Measurements from ENCODE around the gene PPP1R27. TPM values are rescaled to one million over a fixed set of nuclear protein-coding genes. Genes with fewer than 3 reads are reported as not detected.

The PPP1R27 gene
- total RNA-seq, 1 experiment from 2014 or later, result not detected

GRCh38 chr17:81811705-81812570 is 22.9 kb downstream of the PPP1R27 start:
- Histone ChIP-seq H3K36me3 (ENCODE audit: insufficient read depth, low read length, poor library complexity, severe bottlenecking) (no peaks in the 10 kb centered on the region), H3K9me3 (ENCODE audit: low read depth, low read length, poor library complexity, severe bottlenecking) (no peaks in the 10 kb centered on the region), H3K27me3 (replicated peaks; ENCODE audit: insufficient read depth, low read depth, low read length, poor library complexity) (peaks cover 27% of the 10 kb centered on the region), H3K4me1 (ENCODE audit: insufficient read depth, low read length, poor library complexity, severe bottlenecking) (no peaks in the 10 kb centered on the region), H3K4me3 (ENCODE audit: low read depth, low read length, poor library complexity, severe bottlenecking) (no peak overlapping the region), H3K27ac (ENCODE audit: low read depth, low read length, poor library complexity, severe bottlenecking) (no peak overlapping the region)
- BruUV-seq (replicated peaks), result no TSS peak
- ChIA-PET CTCF (no interaction called here), POLR2A (ENCODE audit: low non-redundant PET) (no interaction called here)
- intact Hi-C loops (cut with micrococcal nuclease; ENCODE audit: unreplicated experiment), result no loop called here
- no peak for DNase-seq (ENCODE audit: low spot score)
- TF ChIP-seq EZH2 (IDR thresholded peaks at IDR 0.05; ENCODE audit: borderline replicate concordance, low read depth, low read length, poor library complexity, severe bottlenecking) (no peak), CTCF (conservative IDR thresholded peaks at IDR 0.05; ENCODE audit: low read depth, low read length) (no peak)

- no TSS peak for BruUV-seq (replicated peaks)
- no peaks in the 10 kb centered on the region for H3K36me3 ChIP-seq (ENCODE audit: insufficient read depth, low read length, poor library complexity, severe bottlenecking)
- H3K9me3 ChIP-seq (ENCODE audit: low read depth, low read length, poor library complexity, severe bottlenecking), result no peaks in the 10 kb centered on the region
- H3K27me3 ChIP-seq (replicated peaks; ENCODE audit: insufficient read depth, low read depth, low read length, poor library complexity), result peaks cover 36% of the 10 kb centered on the region
- no peak overlapping the region for H3K4me3 ChIP-seq (ENCODE audit: low read depth, low read length, poor library complexity, severe bottlenecking)
- intact Hi-C loops (cut with micrococcal nuclease; ENCODE audit: unreplicated experiment), result no loop called here
- no peaks in the 10 kb centered on the region for H3K4me1 ChIP-seq (ENCODE audit: insufficient read depth, low read length, poor library complexity, severe bottlenecking)
- POLR2A ChIA-PET (ENCODE audit: low non-redundant PET), result no interaction called here
- TF ChIP-seq EZH2 (IDR thresholded peaks at IDR 0.05; ENCODE audit: borderline replicate concordance, low read depth, low read length, poor library complexity, severe bottlenecking) (no peak), CTCF (conservative IDR thresholded peaks at IDR 0.05; ENCODE audit: low read depth, low read length) (no peak)
- CTCF ChIA-PET, result no interaction called here
- DNase-seq (ENCODE audit: low spot score), result no peak
- no peak overlapping the region for H3K27ac ChIP-seq (ENCODE audit: low read depth, low read length, poor library complexity, severe bottlenecking)
Observed at GRCh38 chr17:81810892-81811704, 23.8 kb downstream of the PPP1R27 start.

GRCh38 chr17:81810476-81810875 is 24.4 kb downstream of the PPP1R27 start:
- intact Hi-C loops (cut with micrococcal nuclease; ENCODE audit: unreplicated experiment), result no loop called here
- ChIA-PET CTCF (interaction anchor here (0.6 kb wide), 1 partner anchor 181 kb away, joined by 4 read pairs; no protein-coding TSS in a partner anchor), POLR2A (ENCODE audit: low non-redundant PET) (no interaction called here)
- Histone ChIP-seq H3K27ac (ENCODE audit: low read depth, low read length, poor library complexity, severe bottlenecking) (no peak overlapping the region), H3K4me1 (ENCODE audit: insufficient read depth, low read length, poor library complexity, severe bottlenecking) (no peaks in the 10 kb centered on the region), H3K4me3 (ENCODE audit: low read depth, low read length, poor library complexity, severe bottlenecking) (no peak overlapping the region), H3K36me3 (ENCODE audit: insufficient read depth, low read length, poor library complexity, severe bottlenecking) (no peaks in the 10 kb centered on the region), H3K9me3 (ENCODE audit: low read depth, low read length, poor library complexity, severe bottlenecking) (no peaks in the 10 kb centered on the region), H3K27me3 (replicated peaks; ENCODE audit: insufficient read depth, low read depth, low read length, poor library complexity) (peaks cover 42% of the 10 kb centered on the region)
- no peak for DNase-seq (ENCODE audit: low spot score)
- TF ChIP-seq EZH2 (IDR thresholded peaks at IDR 0.05; ENCODE audit: borderline replicate concordance, low read depth, low read length, poor library complexity, severe bottlenecking), result no peak
- no TSS peak for BruUV-seq (replicated peaks)
